Skin epidermis (tissue), 12 donors: Measurements from ENCODE around the gene C2orf76.
"Not testable (repeated sequence)": the region's sequence is repeated elsewhere in the genome, so short reads cannot be mapped to it uniquely, and the experiment has no call there.

Source experiments
- H3K27ac ChIP-seq, 21 experiments: fragments of 200-600 bp; sonication (generic) in 11 of 21; one replicate each; pipeline ENCODE4 v1.5.0; 2020; ENCODE audit warnings: mild to moderate bottlenecking in 3 of 21, inconsistent platforms in 2 of 21, moderate library complexity in 2 of 21
- H3K4me3 ChIP-seq, 7 experiments: fragments of 200-600 bp; sonication (generic) in 2 of 7; one replicate each; pipeline ENCODE4 v1.5.0; 2020; ENCODE audit warnings: inconsistent platforms in 2 of 7, mild to moderate bottlenecking in 2 of 7, moderate library complexity in 1 of 7

The C2orf76 gene

GRCh38 chr2:119279666-119280065 is 87.0 kb downstream of the C2orf76 start:
- no peak overlapping the region for H3K4me3 ChIP-seq
- no peak overlapping the region for H3K27ac ChIP-seq

- Histone ChIP-seq H3K27ac (no peak overlapping the region), H3K4me3 (no peak overlapping the region)
Observed at GRCh38 chr2:119278946-119279345, 87.7 kb downstream of the C2orf76 start.

DNA sequence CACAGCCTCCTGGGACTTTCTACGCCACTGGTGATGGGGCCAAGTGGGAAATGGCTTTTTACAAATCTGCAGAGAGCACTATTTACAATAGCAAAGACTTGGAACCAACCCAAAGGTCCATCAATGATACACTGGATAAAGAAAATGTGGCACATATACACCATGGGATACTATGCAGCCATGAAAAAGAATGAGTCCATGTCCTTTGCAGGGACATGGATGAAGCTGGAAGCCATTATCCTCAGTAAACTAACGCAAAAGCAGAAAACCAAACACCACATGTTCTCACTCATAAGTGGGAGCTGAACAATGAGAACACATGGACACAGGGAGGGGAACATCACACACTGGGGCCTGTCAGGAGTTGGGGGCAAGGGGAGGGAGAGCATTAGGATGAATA is 88.2 kb downstream of the C2orf76 start:
- H3K4me3 ChIP-seq, H3K27ac ChIP-seq: not testable (repeated sequence)

- H3K27ac ChIP-seq, result no peak overlapping the region
Observed at GRCh38 chr2:119276864-119277263, 89.8 kb downstream of the C2orf76 start.

DNA sequence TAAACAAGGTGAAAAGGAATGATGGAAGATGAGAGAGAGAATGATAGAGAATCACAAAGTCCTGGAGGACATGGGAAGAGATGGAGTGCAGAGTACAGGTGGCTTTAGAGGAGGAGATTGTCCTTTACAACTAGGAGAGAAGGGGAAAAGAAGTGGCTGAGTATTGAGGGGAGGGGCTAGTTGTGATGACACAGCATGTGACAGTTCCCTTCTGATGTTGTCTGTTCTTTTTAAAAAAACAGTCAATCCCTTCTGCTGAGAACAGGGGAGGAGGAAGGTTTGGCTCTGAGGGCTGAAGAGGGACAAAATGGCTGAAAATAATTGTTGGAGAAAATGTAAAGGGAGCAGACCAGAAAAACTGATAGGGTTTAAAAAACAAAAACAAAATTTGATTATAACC is 99.0 kb downstream of the C2orf76 start:
- Histone ChIP-seq H3K4me3 (no peak overlapping the region), H3K27ac (no peak overlapping the region)

More at GRCh38 chr2:119276864-119277263, 89.8 kb downstream of the C2orf76 start:
- no peak overlapping the region for H3K4me3 ChIP-seq

DNA sequence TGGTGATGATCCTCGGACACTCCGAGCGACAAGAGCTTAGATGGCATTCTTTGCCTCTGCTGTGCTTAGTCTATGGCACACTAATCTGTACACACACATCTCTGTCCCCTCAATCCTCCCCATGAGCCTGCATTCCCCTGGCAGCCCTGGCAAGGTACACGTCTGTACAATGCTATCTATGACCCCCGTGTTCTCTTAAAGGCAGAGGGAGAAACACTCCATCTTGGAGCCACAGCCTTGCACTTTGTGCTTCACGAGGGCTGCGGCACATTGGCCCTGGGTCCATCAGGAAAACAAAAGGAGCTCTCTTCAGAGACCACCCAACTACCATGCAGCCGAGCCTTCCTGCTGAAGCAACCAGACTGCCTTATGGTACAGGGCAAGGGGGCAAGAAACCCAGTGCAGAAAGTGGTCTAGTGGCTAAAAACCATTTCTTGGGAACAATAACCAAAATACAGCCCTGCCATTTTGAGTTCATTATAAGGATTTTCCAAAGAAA is 100.5 kb downstream of the C2orf76 start:
- Histone ChIP-seq H3K27ac (no peak overlapping the region), H3K4me3 (no peak overlapping the region)

DNA sequence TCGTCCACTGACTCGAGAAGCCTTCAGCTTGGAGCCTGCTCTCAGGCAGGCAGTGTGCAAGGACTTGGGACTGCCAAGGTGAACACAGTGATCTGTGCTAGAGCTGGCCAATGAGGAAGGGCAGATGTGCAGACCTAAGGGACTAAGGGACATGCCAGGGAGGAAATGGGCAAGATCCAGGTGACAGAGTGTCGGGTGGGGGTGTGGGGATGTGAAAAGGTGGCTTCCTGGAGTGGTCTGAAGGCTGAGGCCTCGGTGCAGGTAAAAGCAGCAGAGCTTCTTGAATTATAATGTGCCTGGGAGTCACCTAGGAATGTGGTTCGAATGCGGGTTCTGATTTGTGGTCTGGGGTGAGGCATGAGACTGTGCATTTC is 101.0 kb downstream of the C2orf76 start:
- no peak overlapping the region for H3K4me3 ChIP-seq

DNA sequence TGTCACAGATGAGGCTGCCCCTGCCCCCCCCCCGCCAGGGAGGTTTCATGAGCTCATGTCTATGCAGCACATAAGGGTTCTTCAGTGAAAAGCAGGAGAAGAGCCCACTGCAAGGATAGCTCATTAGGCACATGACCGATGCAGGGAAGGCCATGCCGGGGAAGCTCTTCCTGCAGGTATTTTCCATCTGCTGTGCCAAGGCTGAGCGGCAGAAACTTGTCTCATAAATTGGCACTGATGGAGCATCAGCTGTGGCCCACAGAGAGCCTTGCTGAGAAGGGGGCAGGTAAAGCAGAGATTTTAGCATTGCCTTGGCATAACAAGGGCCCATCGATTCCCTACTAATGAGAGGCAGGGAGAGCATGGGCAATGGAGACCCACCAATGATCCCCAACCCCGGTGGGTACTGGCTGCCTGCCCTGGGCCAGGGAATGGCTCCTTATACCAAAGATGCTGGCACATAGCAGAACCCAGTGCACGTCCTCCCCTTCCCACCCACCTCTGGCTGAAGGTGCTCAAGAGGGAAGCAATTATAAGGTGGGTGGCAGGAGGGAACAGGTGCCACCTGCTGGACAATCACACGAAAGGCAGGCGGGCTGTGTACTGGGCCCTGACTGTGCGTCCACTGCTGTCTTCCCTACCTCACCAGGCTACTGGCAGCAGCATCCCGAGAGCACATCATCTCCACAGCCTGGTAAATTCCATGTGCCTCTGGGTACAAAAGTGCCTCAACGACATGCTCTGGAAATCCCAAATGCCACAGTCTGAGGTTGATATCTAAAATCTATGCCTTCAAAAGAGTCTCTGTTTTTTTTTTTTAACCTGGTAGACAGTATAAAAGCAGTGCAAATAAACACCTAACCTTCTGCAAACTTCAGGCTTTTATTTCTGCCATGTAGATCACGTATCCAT is 101.6 kb downstream of the C2orf76 start:
- H3K27ac ChIP-seq, result no peak overlapping the region
- H3K4me3 ChIP-seq, result no peak overlapping the region

More for the DNA sequence above, 101.0 kb downstream of the C2orf76 start:
- H3K27ac ChIP-seq, result no peak overlapping the region

DNA sequence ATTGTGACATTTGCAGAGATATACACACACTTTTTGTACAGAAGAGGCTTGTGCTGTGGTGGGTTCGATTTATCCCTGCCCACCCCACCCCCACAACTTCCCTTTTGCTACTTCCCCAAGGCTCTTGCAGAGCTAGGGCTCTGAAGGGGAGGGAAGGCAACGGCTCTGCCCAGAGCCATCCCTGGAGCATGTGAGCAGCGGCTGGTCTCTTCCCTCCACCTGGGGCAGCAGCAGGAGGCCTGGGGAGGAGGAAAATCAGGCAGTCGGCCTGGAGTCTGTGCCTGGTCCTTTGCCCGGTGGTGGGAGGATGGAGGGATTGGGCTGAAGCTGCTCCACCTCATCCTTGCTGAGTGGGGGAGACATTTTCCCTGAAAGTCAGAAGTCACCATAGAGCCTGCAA is 103.0 kb downstream of the C2orf76 start:
- no peak overlapping the region for H3K27ac ChIP-seq

DNA sequence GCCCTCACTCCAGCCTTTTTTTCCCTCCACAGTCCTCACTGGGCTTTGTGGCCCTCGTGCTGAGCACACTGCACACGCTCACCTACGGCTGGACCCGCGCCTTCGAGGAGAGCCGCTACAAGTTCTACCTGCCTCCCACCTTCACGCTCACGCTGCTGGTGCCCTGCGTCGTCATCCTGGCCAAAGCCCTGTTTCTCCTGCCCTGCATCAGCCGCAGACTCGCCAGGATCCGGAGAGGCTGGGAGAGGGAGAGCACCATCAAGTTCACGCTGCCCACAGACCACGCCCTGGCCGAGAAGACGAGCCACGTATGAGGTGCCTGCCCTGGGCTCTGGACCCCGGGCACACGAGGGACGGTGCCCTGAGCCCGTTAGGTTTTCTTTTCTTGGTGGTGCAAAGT is 103.6 kb downstream of the C2orf76 start:
- no peak overlapping the region for H3K4me3 ChIP-seq
- H3K27ac ChIP-seq, result no peak overlapping the region

More for the DNA sequence above, 103.0 kb downstream of the C2orf76 start:
- no peak overlapping the region for H3K4me3 ChIP-seq

DNA sequence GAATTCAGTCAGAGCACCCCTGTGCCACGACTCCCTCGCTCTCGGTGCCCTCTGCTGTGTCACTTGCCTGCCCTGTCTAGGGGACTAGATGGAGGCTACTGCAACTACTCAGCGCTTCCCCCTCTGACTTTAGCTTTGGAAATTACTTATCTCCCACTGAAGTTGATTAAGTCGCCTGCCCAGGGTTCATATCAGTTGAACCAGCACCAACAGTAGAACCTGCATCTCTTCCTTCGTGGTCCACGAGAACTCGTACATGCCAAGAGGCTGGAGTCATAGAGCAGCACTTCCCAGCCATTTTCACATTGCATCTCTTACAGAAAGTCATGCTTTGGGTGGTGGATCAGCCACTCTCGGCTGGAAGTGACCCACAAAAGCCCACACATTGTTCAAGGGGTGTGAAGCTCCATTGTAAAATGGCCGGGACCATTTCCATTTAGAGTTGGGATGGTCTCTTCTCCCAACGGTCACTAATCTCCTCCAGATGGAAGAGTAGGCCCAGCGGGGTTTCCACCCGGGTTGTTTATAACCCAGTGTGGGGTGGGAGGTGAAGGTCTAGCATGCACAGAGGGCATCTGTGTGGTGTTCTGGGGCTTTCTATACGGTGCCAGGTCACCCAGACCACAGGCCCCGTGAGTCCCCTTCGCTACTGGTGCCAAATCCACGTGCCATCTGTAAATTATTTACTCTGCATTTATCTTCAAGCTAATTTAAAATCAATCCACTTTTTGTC is 105.0 kb downstream of the C2orf76 start:
- H3K4me3 ChIP-seq, result no peak overlapping the region
- H3K27ac ChIP-seq, result no peak overlapping the region

DNA sequence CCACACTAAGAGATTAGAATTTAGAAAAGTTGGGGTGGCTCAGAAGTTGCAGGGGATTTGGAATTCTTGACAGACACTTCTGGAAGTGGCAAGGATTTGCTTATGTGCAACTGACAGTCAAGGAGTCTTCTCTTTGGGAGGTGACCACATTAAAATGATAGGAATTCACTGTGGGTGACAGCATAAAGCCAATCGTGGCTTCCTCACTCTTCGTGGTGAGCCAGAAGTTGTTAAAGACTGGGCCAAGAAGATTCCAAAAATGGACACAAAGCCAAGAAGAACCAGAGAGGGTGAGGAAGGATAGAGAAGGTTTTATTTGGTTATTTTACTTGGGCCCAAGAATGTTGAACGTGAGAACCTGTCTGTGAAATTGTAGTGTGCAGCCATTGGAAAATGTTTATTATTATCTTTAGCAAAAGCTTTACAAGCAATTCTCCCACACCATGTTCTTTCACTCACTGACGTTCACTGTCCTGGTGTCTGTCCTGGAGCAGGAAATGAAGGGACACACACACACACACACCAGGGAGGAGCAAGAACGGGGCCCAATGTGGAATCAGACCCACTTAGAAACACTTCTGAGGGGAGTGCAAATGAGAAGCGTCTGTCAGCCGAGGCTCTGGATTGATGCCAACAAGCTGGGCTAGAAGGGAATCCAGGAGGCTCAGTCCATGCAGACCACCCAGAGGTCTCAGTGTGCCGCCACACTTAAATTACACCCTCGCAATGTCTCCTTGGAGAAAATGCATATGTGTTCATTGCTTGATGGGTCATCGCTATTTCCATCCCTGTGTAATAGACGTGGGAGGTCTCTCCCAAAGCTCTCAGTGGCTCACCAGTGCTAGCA is 105.8 kb downstream of the C2orf76 start:
- no peak overlapping the region for H3K27ac ChIP-seq
- H3K4me3 ChIP-seq, result no peak overlapping the region

DNA sequence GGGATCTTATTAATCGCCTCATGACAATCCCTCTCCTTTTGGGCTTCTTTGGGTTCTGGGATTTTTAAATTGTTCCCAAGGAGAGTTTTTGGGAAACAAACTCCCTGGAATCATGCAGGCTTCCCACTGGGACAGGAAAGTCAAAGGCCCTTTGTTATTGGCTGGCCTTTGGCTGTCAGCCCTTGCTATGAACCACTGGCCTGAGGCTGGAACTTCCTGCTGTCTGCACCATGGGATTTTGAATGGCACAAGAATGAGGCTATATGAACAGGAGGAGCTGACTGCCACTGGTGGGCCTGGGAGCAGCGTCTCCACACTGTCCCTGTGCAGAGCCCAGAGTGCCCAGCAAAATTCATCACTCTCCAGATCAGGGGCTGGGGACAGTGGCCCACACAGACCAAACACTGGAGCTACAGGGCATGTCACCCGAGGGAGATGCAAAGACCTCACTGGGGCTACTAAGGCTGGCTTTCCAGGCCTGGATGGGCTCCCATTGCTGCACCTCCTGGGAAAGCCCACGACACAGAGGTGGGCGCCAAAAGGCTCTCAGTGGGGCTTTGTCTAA is 107.3 kb downstream of the C2orf76 start:
- no peak overlapping the region for H3K4me3 ChIP-seq
- no peak overlapping the region for H3K27ac ChIP-seq

- no peak overlapping the region for H3K27ac ChIP-seq
- no peak overlapping the region for H3K4me3 ChIP-seq
Observed at GRCh38 chr2:119257198-119257597, 109.4 kb downstream of the C2orf76 start.

DNA sequence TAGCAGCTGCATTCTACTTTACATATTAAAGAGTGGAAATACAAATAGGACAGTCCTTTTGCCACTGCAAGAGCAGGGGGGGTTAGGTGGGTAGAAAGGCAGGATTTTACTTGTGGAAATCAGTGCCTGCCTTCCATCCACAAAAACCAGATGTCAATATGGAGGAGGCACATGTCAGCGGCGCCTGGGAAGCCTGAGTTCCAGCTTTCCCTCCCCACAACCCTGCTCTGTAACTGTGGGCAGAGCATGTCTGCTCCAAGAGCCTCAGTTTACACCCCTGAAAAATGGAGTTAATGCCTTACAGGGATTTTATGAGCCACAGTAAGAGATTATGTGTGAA is 110.1 kb downstream of the C2orf76 start:
- no peak overlapping the region for H3K4me3 ChIP-seq
- peak overlapping the region in 2 of 21 experiments; percentile 21 to 48 for H3K27ac ChIP-seq

DNA sequence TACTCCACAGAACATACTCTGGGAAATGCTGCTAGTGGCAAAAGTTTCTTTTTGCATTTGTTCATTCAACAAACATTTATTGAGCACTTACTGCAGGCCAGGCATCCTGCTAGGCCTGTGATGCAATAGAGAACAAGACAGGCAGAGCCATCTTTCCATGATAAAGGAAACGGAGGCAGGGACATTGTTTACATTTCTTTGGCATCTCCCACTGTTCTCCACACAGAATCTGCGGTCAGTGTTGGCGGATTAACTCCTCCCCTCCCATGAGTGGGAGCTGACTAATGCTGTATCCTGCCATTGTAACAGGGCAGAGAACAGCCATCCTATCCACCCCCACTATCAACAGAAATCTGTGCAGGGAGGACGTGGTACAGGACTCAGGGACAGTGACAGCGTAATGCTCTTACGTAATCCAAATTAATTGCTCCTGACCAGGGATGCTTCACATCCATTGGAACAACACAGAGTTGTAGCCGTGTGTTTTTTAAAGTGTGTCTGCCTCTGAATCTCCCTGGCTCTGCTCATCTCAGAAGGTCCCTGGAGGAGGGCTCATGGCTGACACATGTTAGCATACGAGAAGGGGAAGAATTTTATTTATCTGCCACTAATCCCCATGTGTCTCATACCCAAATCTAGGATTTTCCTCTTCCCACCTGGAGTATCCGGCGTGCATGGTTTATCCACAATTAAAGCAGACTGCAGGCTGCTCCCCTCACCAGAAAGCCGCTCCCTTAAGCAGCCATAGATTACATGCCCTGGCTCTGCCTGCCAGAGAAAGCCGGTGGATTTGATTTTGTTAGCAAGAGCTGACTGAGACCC is 110.7 kb downstream of the C2orf76 start:
- H3K4me3 ChIP-seq, result no peak overlapping the region
- H3K27ac ChIP-seq, result peak overlapping the region in 3 of 21 experiments; percentile 21 to 48 (median 22)

GRCh38 chr2:119254601-119255080 is 112.0 kb downstream of the C2orf76 start:
- Histone ChIP-seq H3K27ac (no peak overlapping the region), H3K4me3 (no peak overlapping the region)

GRCh38 chr2:119253760-119254600 is 112.7 kb downstream of the C2orf76 start:
- H3K4me3 ChIP-seq, result no peak overlapping the region
- peak overlapping the region in 3 of 21 experiments; percentile 17 to 81 (median 47) for H3K27ac ChIP-seq
